ENCODE data around the gene CD276. TPM values are rescaled to one million over a fixed set of nuclear protein-coding genes. Genes with fewer than 3 reads are reported as not detected.
"Not testable (repeated sequence)": the region's sequence is repeated elsewhere in the genome, so short reads cannot be mapped to it uniquely, and the experiment has no call there.

The CD276 gene
- total RNA-seq, 1 donor from 2014 or later: 24.9 TPM

DNA sequence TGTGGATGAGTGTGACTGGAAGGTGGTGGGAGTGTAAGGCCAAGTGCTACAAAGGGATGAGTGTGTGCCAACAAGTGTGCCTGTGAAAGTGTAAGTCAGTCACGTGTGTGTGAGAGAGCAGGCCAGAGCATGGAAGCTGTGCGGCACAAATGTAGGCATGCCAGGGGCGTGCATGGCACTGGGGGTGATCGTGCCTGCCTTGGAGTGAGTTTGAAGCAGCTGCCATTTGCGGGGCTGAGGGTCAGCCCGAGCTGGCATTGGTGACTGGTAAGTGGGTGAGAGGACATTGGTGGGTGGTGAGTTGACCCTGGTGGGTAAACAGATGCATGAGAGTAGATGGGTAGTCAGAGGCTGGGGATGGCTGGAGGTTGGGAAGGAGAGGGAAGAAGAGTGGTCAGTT, 24.5 kb downstream of the CD276 start:
- FAIRE-seq: no peak
- no peak for DNase-seq (ENCODE audit: low spot score in 2 of 2)

DNA sequence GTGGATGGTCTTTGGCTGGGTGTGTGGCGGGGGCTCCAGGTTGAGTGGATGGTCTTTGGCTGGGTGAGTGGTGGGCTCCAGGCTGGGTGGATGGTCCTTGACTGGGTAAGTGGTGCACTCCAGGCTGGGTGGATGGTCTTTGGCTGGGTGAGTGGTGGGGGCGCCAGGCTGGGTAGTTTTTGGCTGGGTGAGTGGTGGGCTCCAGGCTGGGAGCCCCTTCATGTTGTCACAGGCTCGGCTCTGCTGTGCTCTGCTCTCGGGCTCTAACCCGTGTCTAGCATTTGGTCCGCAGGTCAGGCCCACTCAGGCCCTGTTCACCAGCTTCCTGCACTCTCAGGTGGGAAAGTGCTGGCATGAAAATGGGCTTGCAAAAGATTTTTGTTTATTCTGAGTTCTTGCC, 25.1 kb downstream of the CD276 start:
- FAIRE-seq (no peak), DNase-seq (ENCODE audit: low spot score in 2 of 2) (no peak)

DNA sequence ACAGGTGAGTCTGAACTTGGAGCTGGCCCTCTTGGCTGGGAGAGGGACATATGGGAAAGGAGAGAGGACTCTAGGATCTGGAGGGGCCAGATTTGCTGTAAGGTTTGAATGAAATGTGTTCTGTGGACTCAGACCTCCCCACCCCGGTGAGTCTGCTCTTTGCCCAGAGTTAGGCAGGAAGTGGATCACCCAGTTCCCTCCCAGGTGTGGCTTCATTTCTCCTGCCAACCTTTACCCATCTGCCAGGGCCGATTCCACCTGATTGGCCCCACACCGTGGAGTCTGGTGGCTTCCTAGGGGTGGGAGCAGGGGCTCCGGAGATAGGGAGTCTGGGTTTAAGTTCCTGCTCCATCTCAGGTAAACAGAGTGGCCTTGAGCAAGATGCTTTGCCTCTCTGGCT, 25.5 kb downstream of the CD276 start:
- FAIRE-seq: no peak
- DNase-seq (ENCODE audit: low spot score in 2 of 2): no peak

DNA sequence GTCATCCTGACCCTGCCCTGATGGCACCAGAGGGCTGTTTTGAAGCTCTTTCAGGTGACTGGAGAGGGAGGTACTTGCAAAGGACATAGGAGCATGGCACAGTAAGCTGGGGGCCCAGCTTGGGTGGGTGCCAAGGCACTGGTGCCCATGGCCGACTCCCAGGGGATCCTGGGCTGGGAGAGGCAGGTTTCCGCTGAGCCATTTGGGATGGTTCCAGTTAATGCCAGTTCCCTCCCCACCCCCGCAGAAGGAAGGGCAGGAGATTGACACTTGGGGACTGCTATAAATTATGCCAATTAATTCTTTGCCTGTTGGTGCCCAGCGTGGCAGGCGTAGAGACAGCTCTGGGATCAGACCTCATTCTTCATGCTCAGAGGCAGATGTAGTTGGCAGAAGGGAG, 26.1 kb downstream of the CD276 start:
- FAIRE-seq: no peak
- DNase-seq (ENCODE audit: low spot score in 2 of 2): no peak

DNA sequence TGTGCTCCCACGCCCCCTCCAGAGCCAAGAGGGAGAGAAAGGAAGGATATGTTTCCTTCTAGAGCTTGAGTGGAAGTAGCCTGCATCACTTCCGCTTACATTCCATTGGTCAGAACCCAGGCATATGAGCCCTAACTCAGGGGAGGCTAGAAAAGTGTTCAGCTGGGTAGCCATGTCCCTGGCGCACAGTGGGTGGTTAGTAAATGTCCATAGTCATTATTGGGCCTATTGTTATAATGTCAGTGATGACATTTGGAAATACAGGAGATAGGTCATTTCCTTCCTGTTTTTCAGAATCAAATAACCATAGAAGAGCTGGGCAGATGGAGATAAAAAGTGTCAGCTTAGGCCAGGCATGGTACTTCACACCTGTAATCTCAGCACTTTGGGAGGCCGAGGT, 27.3 kb downstream of the CD276 start:
- no peak for FAIRE-seq
- no peak for DNase-seq (ENCODE audit: low spot score in 2 of 2)

DNA sequence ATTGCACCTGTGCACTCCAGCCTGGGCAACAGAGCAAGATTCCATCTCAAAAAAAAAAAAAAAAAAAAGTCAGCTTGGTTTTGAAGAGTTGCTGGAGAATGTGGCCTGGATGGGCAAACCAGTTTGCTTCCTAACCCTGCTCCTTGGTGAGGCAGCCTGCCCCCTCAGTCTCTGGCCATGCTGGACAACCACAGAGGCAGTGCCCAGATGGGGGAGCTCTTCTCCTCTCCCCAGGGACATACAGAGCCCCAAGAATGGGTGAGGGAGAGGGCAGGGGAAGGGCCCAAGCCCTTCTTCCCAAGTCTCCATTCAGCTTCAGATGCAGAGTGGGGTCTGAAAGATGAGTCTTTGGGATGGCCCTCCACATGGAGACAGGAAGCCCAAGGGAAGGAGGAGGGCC, 27.9 kb downstream of the CD276 start:
- DNase-seq (ENCODE audit: low spot score in 2 of 2): no peak
- FAIRE-seq: no peak

DNA sequence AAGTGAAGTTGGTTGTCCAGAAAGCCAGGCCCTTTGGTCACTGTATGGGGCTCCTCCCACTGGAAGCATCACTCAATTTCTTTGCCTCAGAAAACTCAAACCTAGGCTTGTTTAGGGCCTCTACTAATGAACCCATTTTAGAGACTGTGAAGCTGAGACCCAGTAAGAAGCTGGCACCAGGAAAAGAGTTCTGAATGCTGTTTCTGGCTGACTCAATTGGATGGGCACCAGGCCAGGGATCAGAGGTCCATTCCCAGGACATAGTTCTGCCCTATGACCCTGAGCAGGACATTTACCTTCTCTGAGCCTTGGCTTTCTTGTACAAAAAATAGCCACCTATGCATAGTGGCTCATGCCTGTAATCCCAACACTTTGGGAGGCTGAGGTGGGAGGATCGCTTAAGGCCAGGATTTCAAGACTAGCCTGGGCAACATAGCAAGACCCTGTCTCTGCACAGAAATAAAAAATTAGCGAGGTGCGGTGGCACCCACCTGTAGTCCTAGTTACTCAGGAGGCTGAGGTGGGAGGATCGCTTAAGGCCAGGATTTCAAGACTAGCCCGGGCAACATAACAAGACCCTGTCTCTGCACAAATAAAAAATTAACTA, 30.6 kb downstream of the CD276 start:
- FAIRE-seq (no peak), DNase-seq (ENCODE audit: low spot score in 2 of 2) (no peak)

DNA sequence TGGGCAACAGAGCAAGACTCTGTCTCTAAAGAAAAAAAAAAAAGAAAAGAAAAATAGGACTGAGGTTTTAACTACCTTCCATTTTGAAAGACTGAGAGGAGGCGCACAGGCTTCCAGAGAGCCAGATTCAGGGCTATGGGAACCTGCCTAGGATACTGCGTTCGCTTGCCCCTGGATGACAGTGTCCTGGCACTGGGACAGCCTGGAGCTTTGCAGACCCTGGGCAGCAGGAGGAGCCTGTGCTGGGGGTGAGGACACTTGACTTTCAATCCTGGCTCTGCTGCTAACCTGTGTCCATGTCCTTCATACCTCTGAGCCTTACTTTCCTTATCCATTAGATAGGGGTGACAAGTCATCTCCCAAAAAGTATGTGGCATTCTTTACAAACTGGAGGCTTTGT, 31.2 kb downstream of the CD276 start:
- no peak for FAIRE-seq
- DNase-seq (ENCODE audit: low spot score in 2 of 2): no peak

DNA sequence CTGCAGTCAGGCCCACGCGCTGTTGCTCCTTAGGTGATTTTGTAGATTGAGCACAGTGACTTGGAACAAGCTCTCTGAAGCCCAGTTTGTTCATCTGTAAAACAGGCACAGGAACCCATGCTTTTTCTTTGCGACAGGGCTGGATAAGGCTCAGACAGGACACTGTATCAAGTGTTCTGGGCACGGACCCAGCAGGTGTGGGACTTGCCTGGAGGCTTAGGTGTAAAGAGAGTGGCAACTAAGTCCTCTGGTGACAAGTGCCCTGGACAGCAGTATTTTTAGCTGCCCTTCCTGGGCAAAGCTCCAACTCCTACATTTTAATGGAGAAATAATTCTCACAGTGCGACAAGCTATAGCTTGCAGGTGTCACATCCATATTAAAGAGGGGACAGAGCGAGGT, 32.2 kb downstream of the CD276 start:
- no peak for FAIRE-seq
- DNase-seq (ENCODE audit: low spot score in 2 of 2): no peak

DNA sequence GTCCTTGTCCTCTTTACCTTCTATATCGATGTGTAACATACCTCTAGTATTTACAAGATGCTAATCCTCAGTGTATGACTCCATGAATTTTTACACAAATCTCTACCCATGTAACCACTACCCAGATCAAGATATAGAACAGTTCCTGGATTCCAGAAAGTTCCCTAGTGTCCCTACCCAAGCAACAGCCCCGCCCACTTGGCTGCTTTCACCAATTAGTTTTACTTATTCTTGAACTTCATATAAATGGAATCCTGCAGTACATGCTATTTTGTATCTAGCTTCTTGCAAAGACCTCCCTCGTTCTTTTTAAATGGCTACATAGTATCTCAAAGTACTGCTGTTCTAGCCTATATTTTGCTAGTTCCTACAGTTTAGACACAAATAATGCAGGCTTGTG, 33.0 kb downstream of the CD276 start:
- DNase-seq (ENCODE audit: low spot score in 2 of 2): no peak

DNA sequence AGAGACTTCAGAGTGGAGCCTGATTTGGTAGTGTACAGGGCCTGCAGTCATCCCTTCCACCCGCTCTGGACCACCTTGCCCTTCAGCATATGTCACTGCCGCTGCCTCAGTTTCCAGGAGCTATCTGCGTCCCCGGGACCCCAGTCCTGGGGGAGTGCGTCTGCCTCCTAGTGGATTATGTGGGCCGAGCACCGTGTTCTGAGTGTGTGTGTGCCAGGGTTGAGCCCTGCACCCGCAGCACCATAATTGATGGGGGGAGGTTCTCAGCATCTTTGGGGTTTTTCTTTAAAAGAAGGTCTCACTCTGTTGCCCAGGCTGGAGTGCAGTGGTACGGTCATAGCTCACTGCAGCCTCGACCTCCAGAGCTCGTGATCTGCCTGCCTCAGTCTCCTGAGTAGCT, 33.6 kb downstream of the CD276 start:
- DNase-seq (ENCODE audit: low spot score in 2 of 2): no peak
- FAIRE-seq: no peak

More for the DNA sequence above, 33.0 kb downstream of the CD276 start:
- FAIRE-seq: no peak

DNA sequence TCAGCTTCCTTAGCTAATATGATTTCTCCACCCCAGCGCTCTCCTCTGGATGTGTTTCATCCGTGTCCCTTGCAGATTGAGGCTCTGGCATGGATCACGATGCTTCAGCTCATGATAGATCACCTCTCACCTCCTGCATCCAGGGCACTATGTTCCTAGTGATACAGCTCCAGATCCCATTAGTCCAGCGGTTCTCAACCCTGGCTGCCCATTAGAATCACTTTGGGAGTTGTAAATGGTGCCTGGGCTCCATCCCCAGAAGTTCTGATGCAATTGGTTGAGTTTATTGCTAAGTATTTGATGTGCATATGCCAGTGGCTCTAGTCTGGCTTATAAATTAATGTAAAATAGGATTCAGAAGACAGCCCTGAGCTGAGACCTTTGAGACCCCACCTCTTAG, 34.5 kb downstream of the CD276 start:
- FAIRE-seq: no peak
- DNase-seq (ENCODE audit: low spot score in 2 of 2): no peak

DNA sequence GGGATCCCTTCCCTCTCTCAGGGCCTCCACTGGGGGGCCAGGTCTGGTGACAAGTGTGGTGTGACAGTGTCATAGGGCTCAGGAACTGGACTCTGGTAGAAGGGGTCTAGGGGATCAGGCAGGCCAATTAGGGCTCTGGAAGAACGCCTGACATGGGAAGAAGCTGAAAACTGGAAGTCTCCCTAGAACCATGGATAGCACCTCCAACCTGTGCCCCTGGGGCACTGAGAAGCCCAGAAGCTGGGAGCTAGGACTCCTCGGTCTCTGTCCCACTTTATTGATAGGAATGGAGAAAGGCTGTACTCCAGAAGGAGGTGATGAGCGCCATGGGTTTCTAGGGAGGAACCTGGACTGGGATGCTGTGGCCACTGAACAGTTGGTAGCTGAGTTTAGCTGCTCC, 38.2 kb downstream of the CD276 start:
- FAIRE-seq: no peak

DNA sequence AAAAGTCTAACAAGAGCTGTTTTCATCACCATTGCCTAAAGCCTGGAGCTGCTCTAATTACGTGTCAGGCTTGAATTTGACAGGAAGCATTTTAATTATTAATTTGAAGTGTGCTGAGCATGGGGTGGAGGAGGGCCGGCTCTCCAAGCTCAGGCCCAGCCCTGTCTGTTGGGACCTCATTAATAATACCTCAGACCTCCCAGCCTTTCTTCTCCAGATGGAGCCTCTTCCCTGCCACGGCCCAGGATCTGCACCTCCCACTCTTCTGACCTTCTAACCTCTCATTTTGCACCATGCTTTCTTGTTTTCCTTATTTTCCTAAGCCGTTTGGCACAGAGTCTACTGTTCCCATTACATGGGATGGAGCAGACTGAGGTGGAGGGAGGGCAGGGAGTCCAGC, 39.0 kb downstream of the CD276 start:
- FAIRE-seq (no peak), DNase-seq (ENCODE audit: low spot score in 2 of 2) (no peak)

More for the DNA sequence above, 38.2 kb downstream of the CD276 start:
- DNase-seq (ENCODE audit: low spot score in 2 of 2): no peak

DNA sequence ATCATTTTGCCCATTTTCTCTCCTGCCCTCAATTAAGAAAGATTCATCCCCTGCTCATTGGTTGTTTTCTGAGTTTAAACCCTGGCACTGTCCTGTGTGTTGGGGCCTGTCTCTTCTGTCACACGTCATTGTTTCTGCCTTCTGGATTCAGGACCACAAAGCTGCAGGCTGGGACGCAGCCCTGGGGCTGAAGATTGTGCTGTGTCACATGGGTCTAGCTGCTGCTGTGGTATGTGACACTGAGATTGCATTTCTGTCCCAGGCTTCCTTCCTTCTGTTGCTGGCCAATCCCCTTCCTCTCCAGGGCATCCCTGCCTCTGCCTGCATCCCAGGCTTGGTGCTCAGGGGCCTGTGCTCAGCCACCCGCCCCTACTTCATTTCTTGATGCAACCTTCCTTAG, 40.0 kb downstream of the CD276 start:
- DNase-seq (ENCODE audit: low spot score in 2 of 2): no peak
- FAIRE-seq: no peak

DNA sequence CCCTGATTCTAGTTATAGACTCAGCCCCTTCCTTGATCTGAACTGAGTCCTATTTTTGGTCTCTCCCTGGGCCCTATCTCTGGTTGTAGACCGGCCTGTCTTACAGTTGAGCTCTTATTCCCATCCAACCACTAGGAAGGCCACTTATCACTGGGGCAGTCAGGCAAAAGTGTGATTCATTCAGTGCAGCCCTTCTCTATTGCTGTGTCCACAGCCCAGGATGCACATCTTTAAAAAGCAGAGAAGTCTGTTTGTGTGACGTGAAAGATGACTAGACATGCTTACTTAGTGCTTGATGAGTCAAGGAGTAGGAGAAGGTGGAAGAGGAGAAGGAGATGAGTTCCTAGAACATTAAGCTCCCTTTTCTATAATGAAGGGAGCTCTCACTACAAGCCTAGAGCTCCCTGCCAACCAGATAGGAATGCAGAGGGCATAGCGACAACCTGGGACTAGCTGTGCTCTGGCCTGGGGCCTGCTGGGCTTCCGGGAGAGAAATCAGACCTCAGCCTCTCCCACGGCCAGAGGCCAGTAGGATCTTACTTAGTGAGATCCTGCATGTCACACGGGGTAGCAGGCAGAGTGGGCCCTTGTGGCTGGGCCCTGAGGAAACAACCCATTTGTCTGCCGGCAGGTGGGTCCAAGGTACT, 43.3 kb downstream of the CD276 start:
- DNase-seq (ENCODE audit: low spot score in 2 of 2) (no peak), FAIRE-seq (no peak)

DNA sequence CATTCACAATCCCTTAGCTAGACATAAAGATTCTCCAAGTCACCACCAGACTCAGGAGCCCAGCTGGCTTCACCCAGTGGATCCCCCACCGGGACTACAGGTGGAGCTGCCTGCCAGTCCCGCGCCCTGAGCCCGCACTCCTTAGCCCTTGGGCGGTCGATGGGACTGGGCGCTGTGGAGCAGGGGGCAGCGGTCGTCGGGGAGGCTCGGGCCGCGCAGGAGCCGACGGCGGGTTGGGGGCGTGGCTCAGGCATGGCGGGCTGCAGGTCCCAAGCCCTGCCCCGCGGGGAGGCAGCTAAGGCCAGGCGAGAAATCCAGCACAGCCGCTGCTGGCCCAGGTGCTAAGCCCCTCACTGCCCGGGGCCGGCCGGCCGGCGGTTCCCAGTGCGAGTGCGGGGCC, 47.9 kb downstream of the CD276 start:
- FAIRE-seq; DNase-seq (ENCODE audit: low spot score in 2 of 2): not testable (repeated sequence)

DNA sequence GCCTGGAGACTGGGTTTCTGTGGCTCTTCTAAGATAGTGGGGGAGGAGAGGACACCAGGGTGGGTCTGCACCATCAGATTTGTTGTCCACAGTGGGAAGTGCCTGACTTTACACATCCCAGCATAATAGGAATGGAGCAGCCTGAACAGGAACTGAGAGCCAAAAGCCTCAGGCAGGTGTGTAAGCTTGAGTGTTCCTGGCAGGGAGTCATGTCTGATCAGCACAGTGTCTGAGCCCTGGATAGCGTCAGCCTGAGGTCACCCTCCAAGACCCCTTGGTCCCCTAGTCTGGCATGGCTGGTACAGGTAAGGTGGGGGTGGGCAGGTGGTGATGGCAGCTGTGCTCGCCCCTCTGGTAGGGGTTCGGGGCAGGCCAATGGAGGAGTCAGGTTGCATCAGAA, 48.7 kb downstream of the CD276 start:
- DNase-seq (ENCODE audit: low spot score in 2 of 2): no peak
- no peak for FAIRE-seq

DNA sequence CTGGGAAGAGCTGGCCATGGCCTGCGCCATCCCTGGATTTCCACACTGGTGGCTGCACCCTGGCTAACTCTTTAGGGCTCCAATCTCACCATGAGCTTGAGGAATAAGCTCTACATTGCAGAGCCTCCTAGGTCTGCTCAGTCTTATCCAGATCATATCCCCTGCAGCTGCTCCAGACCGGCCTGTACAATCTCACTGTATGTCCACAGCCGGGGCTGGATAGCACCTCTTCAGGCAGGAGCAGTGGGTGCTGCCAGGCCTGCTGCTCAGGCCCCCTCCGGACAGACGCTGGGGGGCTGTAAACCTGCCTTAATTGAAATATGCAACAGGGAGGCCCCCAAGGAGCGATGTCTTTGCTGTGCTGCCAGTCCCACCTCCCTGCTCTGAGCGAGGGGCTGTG, 53.4 kb downstream of the CD276 start:
- FAIRE-seq (no peak), DNase-seq (ENCODE audit: low spot score in 2 of 2) (no peak)

DNA sequence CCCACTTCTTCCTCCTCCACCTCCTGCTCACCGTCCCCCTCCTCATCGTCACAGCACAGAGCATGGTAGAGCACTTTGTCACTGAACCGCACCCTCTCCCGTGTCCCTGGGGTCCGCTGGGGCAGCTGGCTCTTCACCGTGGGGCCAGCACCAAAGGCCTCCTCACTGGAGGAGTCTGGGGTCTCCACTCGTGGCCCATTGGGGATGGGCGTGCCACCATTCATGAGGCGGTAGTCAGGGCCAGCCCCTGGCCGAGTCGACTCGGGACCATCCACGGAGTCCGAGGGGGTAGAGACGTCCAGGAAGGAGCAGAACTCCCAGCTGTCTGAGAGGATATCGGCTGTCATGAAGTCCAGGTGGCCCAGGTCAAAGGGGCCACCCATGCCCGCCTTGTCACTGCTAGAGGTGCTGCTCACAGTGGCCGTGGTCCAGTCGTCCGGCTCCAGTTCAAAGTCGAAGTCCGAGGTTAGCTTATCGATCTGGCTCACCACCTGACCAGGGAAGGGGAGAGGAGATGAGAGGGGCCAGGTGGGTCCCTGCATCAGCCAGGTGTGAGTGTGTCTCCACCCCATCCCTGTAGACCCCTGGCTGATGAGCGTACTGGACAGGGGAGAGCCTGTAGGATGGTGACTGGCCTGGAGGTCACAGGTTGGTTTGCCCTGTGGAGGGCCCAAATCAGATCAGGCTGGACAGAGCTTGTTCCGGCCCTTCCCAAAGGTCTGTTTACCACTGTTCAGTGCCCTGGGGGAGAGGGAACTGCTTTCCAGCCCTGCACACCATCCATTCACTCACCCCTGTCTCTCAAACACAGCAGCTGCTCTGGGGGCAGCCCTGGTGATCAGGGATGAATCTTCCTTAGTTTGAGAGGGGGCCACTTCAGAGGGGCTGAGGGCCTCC, 56.2 kb downstream of the CD276 start:
- FAIRE-seq (no peak), DNase-seq (ENCODE audit: low spot score in 2 of 2) (no peak)

DNA sequence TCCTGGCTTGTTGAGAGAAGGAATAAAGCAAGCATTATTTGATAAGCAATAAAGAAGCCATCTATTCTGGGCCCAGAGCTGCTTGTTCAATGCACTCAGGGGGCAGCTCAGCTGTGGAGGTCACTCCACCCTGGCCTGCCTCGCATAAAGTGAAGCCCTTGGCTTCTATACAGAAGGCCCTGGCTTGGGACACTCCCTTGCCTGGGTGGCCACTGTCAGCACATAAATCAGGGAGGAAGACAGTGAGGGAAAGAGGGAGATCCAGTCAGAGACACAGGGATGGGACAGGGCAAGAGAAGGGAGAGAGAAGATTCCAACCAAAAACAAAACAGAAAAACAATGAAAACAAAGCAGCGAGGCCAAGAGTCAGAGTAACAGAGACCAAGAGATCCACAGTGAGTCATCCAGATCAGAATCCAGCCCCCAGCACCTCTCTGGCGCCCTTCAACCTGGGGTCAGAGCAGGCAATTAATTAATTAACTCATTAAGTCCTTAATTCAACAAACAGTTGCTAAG, 57.2 kb downstream of the CD276 start:
- no peak for DNase-seq (ENCODE audit: low spot score in 2 of 2)
- FAIRE-seq: no peak

All from frontal cortex (tissue), 4 donors.